GM12892 (cell line): ENCODE results near the gene JDP2.

ENCODE experiments used
- DNase-seq: peaks from one replicate; pipeline ENCODE4 v3.0.0; 2011; ENCODE audit not compliant: insufficient read length
- FAIRE-seq: peaks from 2 replicates; lab custom pipeline; 2011; peaks lifted over from hg19 to GRCh38; lab: Jason Lieb, UNC
- POLR2A ChIP-seq: IDR thresholded peaks from 2 replicates; pipeline ENCODE4 v1.6.1; 2011; ENCODE audit warnings: low read depth, low read length, control low read depth
- POLR2AphosphoS5 ChIP-seq: IDR thresholded peaks from 2 replicates; pipeline ENCODE4 v1.6.1; 2011; ENCODE audit warnings: low read depth, low read length, control low read depth
- TAF1 ChIP-seq: IDR thresholded peaks from 2 replicates; pipeline ENCODE4 v1.6.1; 2011; ENCODE audit warnings: low read depth, mild to moderate bottlenecking, control low read depth, low read length, borderline replicate concordance

The JDP2 gene

DNA sequence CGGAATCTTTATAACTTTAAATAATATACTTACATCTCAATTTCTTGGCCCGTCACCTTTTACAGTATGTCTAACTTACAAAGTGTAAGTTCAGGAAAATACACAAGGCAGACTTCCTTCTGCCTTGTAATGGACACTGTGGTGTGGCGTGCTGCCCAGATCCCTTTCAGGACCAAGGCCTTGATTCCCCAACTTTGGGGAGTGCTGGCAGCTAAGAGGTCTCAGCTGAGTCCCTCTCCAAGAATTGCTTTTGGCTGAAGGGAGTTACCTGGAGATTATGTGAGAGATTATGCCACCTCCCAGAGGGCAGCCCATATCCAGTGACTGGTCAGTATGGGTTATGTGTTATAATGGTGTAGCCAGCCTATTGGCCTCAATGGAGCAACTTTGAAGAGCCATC, 73.3 kb downstream of the JDP2 start:
- DNase-seq (no peak), FAIRE-seq (no peak)
- TF ChIP-seq POLR2A = no peak
- no peak for TF ChIP-seq POLR2AphosphoS5
- no peak for TF ChIP-seq TAF1

- no peak for FAIRE-seq
Measured at GRCh38 chr14:75504411-75504810, 76.6 kb downstream of the JDP2 start.

GRCh38 chr14:75506930-75507329, 79.1 kb downstream of the JDP2 start:
- FAIRE-seq (no peak), DNase-seq (no peak)

More at GRCh38 chr14:75504411-75504810, 76.6 kb downstream of the JDP2 start:
- no peak for DNase-seq
- TF ChIP-seq TAF1 = no peak
- no peak for TF ChIP-seq POLR2AphosphoS5
- no peak for TF ChIP-seq POLR2A

DNA sequence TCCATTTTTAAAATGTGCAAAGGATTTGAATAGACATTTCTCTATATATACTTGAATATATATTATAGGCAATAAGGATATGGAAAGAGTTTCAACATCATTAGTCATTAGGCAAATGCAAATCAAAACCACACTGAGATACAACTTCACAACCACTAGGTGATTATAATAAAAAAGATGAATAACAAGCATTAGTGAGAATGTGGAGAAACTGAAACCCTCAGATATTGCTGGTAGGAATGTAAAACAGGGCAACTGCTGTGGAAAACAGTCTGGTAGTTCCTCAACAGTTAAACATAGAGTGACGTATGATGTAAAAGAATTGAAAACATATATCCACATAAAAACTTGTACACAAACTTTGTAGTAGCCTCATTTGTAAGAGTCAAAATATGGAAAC, 82.7 kb downstream of the JDP2 start:
- TF ChIP-seq TAF1 (no peak), POLR2A (no peak), POLR2AphosphoS5 (no peak)
- FAIRE-seq = no peak
- DNase-seq = no peak

More at GRCh38 chr14:75506930-75507329, 79.1 kb downstream of the JDP2 start:
- no peak for TF ChIP-seq POLR2A
- no peak for TF ChIP-seq TAF1
- TF ChIP-seq POLR2AphosphoS5 = no peak

DNA sequence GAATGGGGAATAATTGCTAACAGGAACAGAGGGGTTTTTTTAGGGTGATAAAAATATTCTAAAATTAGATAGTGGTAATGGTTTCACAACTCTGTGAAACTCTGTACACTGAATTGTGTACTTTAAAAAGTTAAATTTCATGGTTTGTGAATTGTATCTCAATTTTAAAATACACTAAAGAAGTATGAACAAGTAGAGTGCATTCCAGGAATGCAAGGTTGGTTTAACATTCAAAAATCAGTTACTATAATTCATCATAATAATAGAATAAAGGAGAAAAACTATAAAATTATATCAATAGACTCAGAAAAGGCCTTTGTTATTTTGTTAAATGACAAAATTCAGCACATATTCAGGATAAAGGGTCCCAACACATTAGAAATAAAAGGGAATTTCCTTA, 83.4 kb downstream of the JDP2 start:
- no peak for FAIRE-seq
- TF ChIP-seq POLR2A (no peak), POLR2AphosphoS5 (no peak), TAF1 (no peak)
- DNase-seq = no peak

DNA sequence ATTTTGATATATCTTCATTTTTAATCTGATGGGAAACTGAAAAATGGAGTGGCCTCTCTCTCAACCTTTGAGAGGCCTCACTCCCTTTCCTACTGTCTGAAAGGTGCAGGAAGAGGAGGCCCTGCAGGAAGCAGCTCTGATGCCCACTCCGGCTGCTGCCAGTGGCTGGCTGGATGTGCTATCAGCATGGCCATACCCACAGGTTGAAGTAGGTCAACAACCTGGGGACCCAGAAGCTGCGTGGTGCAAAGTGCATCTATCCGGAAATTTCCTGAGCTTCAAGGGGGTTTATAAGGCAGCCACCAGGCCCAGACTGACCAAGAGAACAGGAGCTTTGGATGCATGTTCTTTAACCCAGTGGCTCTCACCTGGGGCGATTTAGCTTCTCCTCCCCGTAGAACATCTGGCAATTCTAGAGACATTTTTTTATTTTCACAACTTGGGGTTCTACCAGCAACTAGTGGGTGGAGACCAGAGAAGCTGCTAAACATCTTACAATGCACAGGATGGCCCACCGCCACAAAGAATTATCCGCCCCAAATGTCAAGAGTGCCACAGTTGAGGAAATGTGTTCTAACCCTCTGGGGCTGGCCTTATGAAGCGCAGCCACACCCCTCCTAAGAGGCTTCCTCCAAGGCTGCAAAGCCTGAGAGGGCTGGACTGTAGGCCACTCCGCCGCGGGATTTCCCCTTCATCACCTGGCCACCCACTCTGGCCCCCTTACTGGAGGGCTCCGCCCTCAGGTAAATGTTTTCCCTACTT, 86.3 kb downstream of the JDP2 start:
- DNase-seq (no peak), FAIRE-seq (no peak)
- TF ChIP-seq POLR2A (no peak), TAF1 (no peak), POLR2AphosphoS5 (no peak)

GRCh38 chr14:75514673-75515628, 87.1 kb downstream of the JDP2 start:
- DNase-seq = no peak
- TF ChIP-seq POLR2AphosphoS5 (no peak), TAF1 (no peak; the same call in 1 of the 2 replicates), POLR2A (no peak; the same call in 1 of the 2 replicates)
- FAIRE-seq = peak; percentile 92

- TF ChIP-seq TAF1 (peak; percentile 35; the same call in 1 of the 2 replicates), POLR2A (no peak)
- DNase-seq (no peak), FAIRE-seq (no peak)
Measured at GRCh38 chr14:75515629-75515996, 87.8 kb downstream of the JDP2 start.

DNA sequence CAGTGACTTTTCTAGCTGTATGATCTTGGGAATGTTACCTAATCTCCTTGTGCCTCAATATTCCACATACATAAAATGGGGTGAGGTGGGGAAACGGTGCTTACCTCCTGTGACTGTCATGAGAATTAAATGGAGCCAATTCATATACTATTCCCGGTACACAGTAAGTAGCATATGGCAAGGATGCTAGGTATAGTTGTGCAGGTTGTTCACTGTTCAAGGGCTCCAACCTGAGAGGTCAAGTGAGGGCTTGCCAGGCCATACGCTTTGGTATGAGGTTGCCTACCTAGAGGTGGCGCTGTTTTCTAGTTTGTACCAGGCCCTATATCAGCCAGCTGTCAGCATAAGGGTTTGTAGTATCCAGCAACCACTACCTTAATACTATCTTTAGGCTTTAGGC, 90.8 kb downstream of the JDP2 start:
- peak; percentile 93 for FAIRE-seq
- no peak for TF ChIP-seq POLR2AphosphoS5
- TF ChIP-seq POLR2A = no peak
- no peak for TF ChIP-seq TAF1
- DNase-seq = no peak

GRCh38 chr14:75519394-75519793, 91.6 kb downstream of the JDP2 start:
- no peak for TF ChIP-seq POLR2AphosphoS5
- TF ChIP-seq TAF1 = no peak
- no peak for TF ChIP-seq POLR2A
- DNase-seq (no peak), FAIRE-seq (no peak)

GRCh38 chr14:75519826-75520728, 92.3 kb downstream of the JDP2 start:
- no peak for TF ChIP-seq TAF1
- FAIRE-seq (peak; percentile 78), DNase-seq (no peak)
